Caco-2 (cell line): ENCODE results near the gene CDH13. TPM values are rescaled to one million over a fixed set of nuclear protein-coding genes. Genes with fewer than 3 reads are reported as not detected.

ENCODE experiments used
- BruUV-seq: library from RNA; stranded (reverse); fragments of 400-500 nt; replicated peaks from 2 replicates; lab custom pipeline; 2021; lab: Mats Ljungman, UMichigan
- CTCF ChIA-PET: fragments of 300-600 bp; sonication (Branson Sonifier 250); formaldehyde crosslinking; loops from one replicate; lab custom pipeline; 2022; ENCODE audit warnings: antibody characterized with exemption; lab: Charles Lee
- POLR2A ChIA-PET: fragments of 300-600 bp; sonication (Branson Sonifier 250); formaldehyde crosslinking; loops from one replicate; lab custom pipeline; 2022; ENCODE audit warnings: antibody characterized with exemption; lab: Charles Lee
- DNase-seq, 2 experiments: peaks; one replicate each; pipeline versions ENCODE4 v3.0.0 to v3.0.0-alpha.2; 2020 to 2022
- H3K27me3 ChIP-seq: replicated peaks from 2 replicates; pipeline ENCODE4 v1.6.0; 2011; ENCODE audit warnings: low read length; ENCODE audit not compliant: control insufficient read depth, insufficient read depth
- H3K36me3 ChIP-seq: 2 replicates; pipeline ENCODE4 v1.5.1; 2011; ENCODE audit warnings: low read length; ENCODE audit not compliant: control insufficient read depth, insufficient read depth
- H3K4me1 ChIP-seq: fragments of 250-450 bp; sonication (Bioruptor Pico); 2 replicates; pipeline ENCODE4 v1.5.1; 2020; ENCODE audit warnings: mild to moderate bottlenecking
- H3K4me3 ChIP-seq: 2 replicates; pipeline ENCODE4 v1.5.1; 2011; ENCODE audit warnings: low read depth, mild to moderate bottlenecking, control low read depth, low read length
- H3K9me3 ChIP-seq: fragments of 250-450 bp; sonication (Bioruptor Pico); 2 replicates; pipeline ENCODE4 v1.5.1; 2020; ENCODE audit warnings: mild to moderate bottlenecking, moderate library complexity
- H3K27ac Mint-ChIP-seq: one replicate; pipeline ENCODE4 v1.8.0; 2022; ENCODE audit warnings: mixed read lengths; ENCODE audit not compliant: unreplicated experiment
- H3K27me3 Mint-ChIP-seq: one replicate; pipeline ENCODE4 v1.8.0; 2022; ENCODE audit warnings: mixed read lengths; ENCODE audit not compliant: insufficient read depth, unreplicated experiment
- H3K36me3 Mint-ChIP-seq: one replicate; pipeline ENCODE4 v1.8.0; 2022; ENCODE audit warnings: mild to moderate bottlenecking, mixed read lengths; ENCODE audit not compliant: insufficient read depth, unreplicated experiment
- H3K4me1 Mint-ChIP-seq: one replicate; pipeline ENCODE4 v1.8.0; 2022; ENCODE audit warnings: low read depth, mixed read lengths; ENCODE audit not compliant: unreplicated experiment
- H3K4me3 Mint-ChIP-seq: one replicate; pipeline ENCODE4 v1.8.0; 2022; ENCODE audit warnings: mild to moderate bottlenecking, moderate library complexity, mixed read lengths; ENCODE audit not compliant: unreplicated experiment
- H3K9me3 Mint-ChIP-seq: one replicate; pipeline ENCODE4 v1.8.0; 2022; ENCODE audit warnings: mixed read lengths; ENCODE audit not compliant: unreplicated experiment
- CTCF ChIP-seq, 2 experiments: fragments of 200-600 bp in 1 of 2; IDR thresholded peaks; 1 replicate in 1 of 2; 2 replicates in 1 of 2; pipeline versions ENCODE4 v1.5.1 to v1.8.0; 2011 to 2022; ENCODE audit warnings: antibody characterized with exemption in 1 of 2, control low read depth in 1 of 2, inconsistent platforms in 1 of 2, low read depth in 1 of 2, low read length in 1 of 2, mild to moderate bottlenecking in 1 of 2, moderate library complexity in 1 of 2; ENCODE audit not compliant: insufficient read depth in 1 of 2, severe bottlenecking in 1 of 2, unreplicated experiment in 1 of 2
- intact Hi-C: fragments of 100-400 bp; cut with micrococcal nuclease; formaldehyde crosslinking; loops from one replicate; pipeline ENCODE4 v1.10.0; 2022; ENCODE audit not compliant: unreplicated experiment
- total RNA-seq: library from RNA; stranded (reverse); gene quantifications from 2 replicates; pipeline ENCODE4 v1.2.3, GENCODE V29; 2022

The CDH13 gene
- total RNA-seq, 1 experiment from 2014 or later = 2.2 TPM

DNA sequence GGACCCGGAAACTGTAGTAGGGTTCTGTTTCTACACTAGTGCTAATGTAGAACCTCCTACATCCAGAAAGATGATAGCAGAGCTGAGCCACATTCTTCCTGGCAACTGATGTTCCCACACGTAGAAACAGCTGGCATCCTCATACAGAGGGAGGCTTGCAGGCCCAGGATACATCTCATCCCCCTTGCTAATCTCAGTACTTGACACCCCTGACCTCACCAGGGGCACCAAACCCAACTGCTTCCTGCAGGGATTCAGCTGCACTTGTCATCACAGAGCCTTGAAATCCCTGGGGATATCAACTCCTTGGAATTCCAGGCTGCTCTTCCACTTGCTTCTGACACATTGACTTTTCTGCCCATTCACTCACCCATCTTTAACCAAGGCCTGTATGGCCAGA is 1105.8 kb downstream of the CDH13 start:
- Mint-ChIP-seq H3K9me3 (peaks cover 33% of the 10 kb centered on the region), H3K27me3 (peaks cover 3% of the 10 kb centered on the region), H3K4me3 (no peak overlapping the region), H3K36me3 (no peaks in the 10 kb centered on the region), H3K4me1 (no peaks in the 10 kb centered on the region), H3K27ac (no peak overlapping the region)
- POLR2A ChIA-PET = no interaction called here
- no TSS peak for BruUV-seq
- Histone ChIP-seq H3K36me3 (no peaks in the 10 kb centered on the region), H3K9me3 (peaks cover 5% of the 10 kb centered on the region), H3K27me3 (no peaks in the 10 kb centered on the region), H3K4me3 (no peak overlapping the region), H3K4me1 (no peaks in the 10 kb centered on the region)
- intact Hi-C loops = no loop called here
- TF ChIP-seq CTCF (IDR thresholded peaks at IDR 0.05; ENCODE audit: insufficient read depth in 1 of 2, low read depth in 1 of 2, low read length in 1 of 2, severe bottlenecking in 1 of 2, unreplicated experiment in 1 of 2) = no peak
- CTCF ChIA-PET = no interaction called here
- DNase-seq = no peak

DNA sequence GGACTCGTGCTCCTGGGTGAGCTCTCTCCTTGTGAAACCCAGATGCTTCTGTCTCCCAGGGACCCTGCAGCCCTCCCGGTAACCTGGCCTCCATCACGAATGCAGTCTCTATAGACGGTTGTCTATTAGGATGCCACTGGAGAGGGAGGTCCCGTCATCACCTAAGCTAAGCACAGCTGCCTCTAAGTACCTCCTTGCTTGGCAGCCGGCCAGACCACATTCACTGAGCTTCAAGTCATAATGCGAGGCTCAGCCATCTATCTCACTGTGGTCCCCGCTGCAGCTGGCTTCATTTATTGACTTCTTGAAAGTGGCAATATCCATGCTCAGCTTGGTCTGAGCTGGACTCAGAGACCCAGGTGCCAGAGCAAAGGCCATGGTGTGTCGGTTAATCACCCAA is 1106.5 kb downstream of the CDH13 start:
- ChIA-PET POLR2A (no interaction called here), CTCF (no interaction called here)
- TF ChIP-seq CTCF (IDR thresholded peaks at IDR 0.05; ENCODE audit: insufficient read depth in 1 of 2, low read depth in 1 of 2, low read length in 1 of 2, severe bottlenecking in 1 of 2, unreplicated experiment in 1 of 2) = no peak
- Histone ChIP-seq H3K9me3 (peaks cover 5% of the 10 kb centered on the region), H3K27me3 (no peaks in the 10 kb centered on the region), H3K4me1 (no peaks in the 10 kb centered on the region), H3K36me3 (no peaks in the 10 kb centered on the region), H3K4me3 (no peak overlapping the region)
- H3K36me3 Mint-ChIP-seq = no peaks in the 10 kb centered on the region
- intact Hi-C loops = no loop called here
- no peak overlapping the region for H3K4me3 Mint-ChIP-seq
- no peak overlapping the region for H3K27ac Mint-ChIP-seq
- no TSS peak for BruUV-seq
- no peaks in the 10 kb centered on the region for H3K27me3 Mint-ChIP-seq
- no peaks in the 10 kb centered on the region for H3K4me1 Mint-ChIP-seq
- no peak for DNase-seq
- peaks cover 33% of the 10 kb centered on the region for H3K9me3 Mint-ChIP-seq

DNA sequence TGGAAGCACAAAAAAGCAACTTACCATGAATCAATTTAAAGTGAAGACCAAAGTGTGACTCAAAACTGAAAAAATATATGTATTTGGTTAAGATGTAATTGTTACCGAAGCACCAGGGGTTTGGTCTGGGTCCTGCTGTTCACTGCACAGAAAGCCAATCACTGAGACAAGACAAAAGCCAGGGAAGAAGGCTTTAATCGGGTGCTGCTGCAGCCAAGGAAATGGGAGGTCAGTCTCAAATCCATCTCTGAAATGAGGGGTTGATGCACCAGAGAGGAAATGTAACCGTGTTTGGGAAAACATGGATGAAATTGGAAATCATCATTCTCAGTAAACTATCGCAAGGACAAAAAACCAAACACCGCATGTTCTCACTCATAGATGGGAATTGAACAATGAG is 1107.4 kb downstream of the CDH13 start:
- no peaks in the 10 kb centered on the region for H3K27me3 Mint-ChIP-seq
- intact Hi-C loops = no loop called here

More for the DNA sequence above, 1107.4 kb downstream of the CDH13 start:
- BruUV-seq = no TSS peak
- CTCF ChIA-PET = no interaction called here
- TF ChIP-seq CTCF (IDR thresholded peaks at IDR 0.05; ENCODE audit: insufficient read depth in 1 of 2, low read depth in 1 of 2, low read length in 1 of 2, severe bottlenecking in 1 of 2, unreplicated experiment in 1 of 2) = no peak
- Mint-ChIP-seq H3K4me3 (no peak overlapping the region), H3K27ac (no peak overlapping the region), H3K4me1 (no peaks in the 10 kb centered on the region), H3K36me3 (no peaks in the 10 kb centered on the region), H3K9me3 (peaks cover 33% of the 10 kb centered on the region)
- POLR2A ChIA-PET = no interaction called here
- Histone ChIP-seq H3K36me3 (no peaks in the 10 kb centered on the region), H3K4me1 (no peaks in the 10 kb centered on the region), H3K27me3 (no peaks in the 10 kb centered on the region), H3K4me3 (no peak overlapping the region), H3K9me3 (peaks cover 5% of the 10 kb centered on the region)
- no peak for DNase-seq
